Choroid plexus epithelial cell (primary cell): Measurements from ENCODE around the gene HLA-G.
"Not testable (repeated sequence)": the region's sequence is repeated elsewhere in the genome, so short reads cannot be mapped to it uniquely, and the experiment has no call there.

Source experiments
- DNase-seq: peaks from one replicate; pipeline ENCODE4 v3.0.0-alpha.2; 2010; ENCODE audit warnings: low read depth
- H3K4me3 ChIP-seq: 2 replicates; pipeline ENCODE4 v1.5.1; 2011; ENCODE audit warnings: low read depth, mild to moderate bottlenecking, control low read depth, low read length, moderate library complexity
- CTCF ChIP-seq: conservative IDR thresholded peaks from 2 replicates; pipeline ENCODE4 v1.5.1; 2011; ENCODE audit warnings: low read depth, mild to moderate bottlenecking, control low read depth, inconsistent platforms, low read length, moderate library complexity

Gene HLA-G

GRCh38 chr6:29864037-29864810 is 36.6 kb downstream of the HLA-G start:
- no peak overlapping the region for H3K4me3 ChIP-seq
- no peak for TF ChIP-seq CTCF
- DNase-seq: no peak

- no peak for DNase-seq
- TF ChIP-seq CTCF: no peak
- no peak overlapping the region for H3K4me3 ChIP-seq
These were observed 38.0 kb downstream of the HLA-G start for GRCh38 chr6:29865631-29866030.

GRCh38 chr6:29870104-29870503 is 42.5 kb downstream of the HLA-G start:
- TF ChIP-seq CTCF: no peak
- DNase-seq: no peak
- no peak overlapping the region for H3K4me3 ChIP-seq

- no peak for TF ChIP-seq CTCF
- no peak for DNase-seq
These were observed 45.2 kb downstream of the HLA-G start for GRCh38 chr6:29872791-29873190.

GRCh38 chr6:29875257-29875656 is 47.6 kb downstream of the HLA-G start:
- no peak for DNase-seq
- no peak for TF ChIP-seq CTCF
- no peak overlapping the region for H3K4me3 ChIP-seq

More at GRCh38 chr6:29872791-29873190, 45.2 kb downstream of the HLA-G start:
- H3K4me3 ChIP-seq: no peak overlapping the region

- DNase-seq, H3K4me3 ChIP-seq: not testable (repeated sequence)
These were observed 48.1 kb downstream of the HLA-G start for GRCh38 chr6:29875734-29876133.
